HG03045 (cell line): Measurements from ENCODE around the gene POFUT2.
"Not testable (repeated sequence)": the region's sequence is repeated elsewhere in the genome, so short reads cannot be mapped to it uniquely, and the experiment has no call there.

ENCODE experiments used
- ATAC-seq: cut with Tn5 transposase; IDR thresholded peaks from one replicate; pipeline ENCODE4 v1.9.1; 2021; ENCODE audit warnings: mild to moderate bottlenecking, moderate library complexity; ENCODE audit not compliant: unreplicated experiment

The POFUT2 gene

GRCh38 chr21:45326169-45326851, 38.6 kb upstream of the POFUT2 start:
- no peak for ATAC-seq

GRCh38 chr21:45325206-45326168, 37.8 kb upstream of the POFUT2 start:
- ATAC-seq: no peak

- ATAC-seq: no peak
Measured at GRCh38 chr21:45324489-45325205, 37.0 kb upstream of the POFUT2 start.

GRCh38 chr21:45323487-45324311, 36.0 kb upstream of the POFUT2 start:
- ATAC-seq: no peak

GRCh38 chr21:45322960-45323461, 35.3 kb upstream of the POFUT2 start:
- ATAC-seq: no peak

- no peak for ATAC-seq
Measured at GRCh38 chr21:45322231-45322959, 34.7 kb upstream of the POFUT2 start.

- ATAC-seq: no peak
Measured at GRCh38 chr21:45320261-45321025, 32.7 kb upstream of the POFUT2 start.

- no peak for ATAC-seq
Measured at GRCh38 chr21:45319461-45320211, 31.9 kb upstream of the POFUT2 start.

- no peak for ATAC-seq
Measured at GRCh38 chr21:45318556-45319404, 31.1 kb upstream of the POFUT2 start.

- ATAC-seq: no peak
Measured at GRCh38 chr21:45318146-45318555, 30.5 kb upstream of the POFUT2 start.

GRCh38 chr21:45317398-45318145, 29.9 kb upstream of the POFUT2 start:
- ATAC-seq: no peak

GRCh38 chr21:45316871-45317397, 29.2 kb upstream of the POFUT2 start:
- ATAC-seq: no peak

- ATAC-seq: not testable (repeated sequence)
Measured at GRCh38 chr21:45315676-45316470, 28.2 kb upstream of the POFUT2 start.

GRCh38 chr21:45313682-45314081, 26.0 kb upstream of the POFUT2 start:
- no peak for ATAC-seq

GRCh38 chr21:45313015-45313414, 25.3 kb upstream of the POFUT2 start:
- no peak for ATAC-seq
